OCI-LY7 (cell line): ENCODE results near the gene C10orf143. TPM values are rescaled to one million over a fixed set of nuclear protein-coding genes. Genes with fewer than 3 reads are reported as not detected.
"Not testable (repeated sequence)": the region's sequence is repeated elsewhere in the genome, so short reads cannot be mapped to it uniquely, and the experiment has no call there.

ENCODE experiments used
- BruUV-seq: library from RNA; stranded (reverse); fragments of 400-500 nt; replicated peaks from 2 replicates; lab custom pipeline; 2021; lab: Mats Ljungman, UMichigan
- CTCF ChIA-PET: fragments of 300-600 bp; sonication (Branson Sonifier 250); formaldehyde crosslinking; loops from one replicate; lab custom pipeline; 2022; ENCODE audit warnings: antibody characterized with exemption; ENCODE audit not compliant: unreplicated experiment; lab: Charles Lee
- POLR2A ChIA-PET: fragments of 300-600 bp; sonication (Branson Sonifier 250); formaldehyde crosslinking; loops from one replicate; lab custom pipeline; 2022; ENCODE audit warnings: antibody characterized with exemption; lab: Charles Lee
- DNase-seq: peaks from one replicate; pipeline ENCODE4 v3.0.0-alpha.2; 2015; ENCODE audit warnings: low spot score
- H2AFZ ChIP-seq: fragments of 200-600 bp; sonication (generic), shearing (Covaris generic); 2 replicates; pipeline ENCODE4 v1.6.1; 2014; ENCODE audit warnings: mild to moderate bottlenecking, antibody characterized with exemption, low read length, moderate library complexity
- H3K27ac ChIP-seq: fragments of 200-600 bp; sonication (generic); 2 replicates; pipeline ENCODE4 v1.5.1; 2014; ENCODE audit warnings: mixed run types, low read depth, mild to moderate bottlenecking, moderate library complexity, low read length, inconsistent platforms; ENCODE audit not compliant: poor library complexity, severe bottlenecking
- H3K36me3 ChIP-seq: fragments of 200-600 bp; sonication (generic); 2 replicates; pipeline ENCODE4 v1.6.1; 2014; ENCODE audit warnings: mild to moderate bottlenecking, antibody characterized with exemption, low read length, moderate library complexity, mixed read lengths; ENCODE audit not compliant: insufficient read depth
- H3K4me1 ChIP-seq: fragments of 200-600 bp; sonication (generic); 2 replicates; pipeline ENCODE4 v1.5.1; 2014; ENCODE audit warnings: mild to moderate bottlenecking, low read length; ENCODE audit not compliant: insufficient read depth, poor library complexity, severe bottlenecking
- H3K4me2 ChIP-seq: fragments of 200-600 bp; sonication (generic); 2 replicates; pipeline ENCODE4 v1.6.1; 2014; ENCODE audit warnings: mild to moderate bottlenecking, low read length
- H3K4me3 ChIP-seq: fragments of 200-600 bp; sonication (generic); 2 replicates; pipeline ENCODE4 v1.5.1; 2014; ENCODE audit warnings: mild to moderate bottlenecking, low read depth, low read length; ENCODE audit not compliant: poor library complexity, severe bottlenecking
- H3K79me2 ChIP-seq: fragments of 200-600 bp; sonication (generic); 2 replicates; pipeline ENCODE4 v1.6.1; 2016; ENCODE audit warnings: low read depth, mild to moderate bottlenecking, low read length, moderate library complexity, mixed read lengths; ENCODE audit not compliant: insufficient read depth
- H3K9me2 ChIP-seq: fragments of 200-600 bp; sonication (generic); 2 replicates; pipeline ENCODE4 v1.6.1; 2016; ENCODE audit warnings: mild to moderate bottlenecking, low read length, mixed read lengths; ENCODE audit not compliant: insufficient read depth
- H3K9me3 ChIP-seq: fragments of 200-600 bp; sonication (generic); 2 replicates; pipeline ENCODE4 v1.6.1; 2014; ENCODE audit warnings: mild to moderate bottlenecking, mixed run types, low read length, mixed read lengths
- H4K20me1 ChIP-seq: fragments of 200-600 bp; sonication (generic); 2 replicates; pipeline ENCODE4 v1.6.1; 2014; ENCODE audit warnings: mild to moderate bottlenecking, antibody characterized with exemption, low read length, moderate library complexity, mixed read lengths; ENCODE audit not compliant: insufficient read depth
- CTCF ChIP-seq: fragments of 200-600 bp; sonication (generic); conservative IDR thresholded peaks from 2 replicates; pipeline ENCODE4 v1.5.1; 2014; ENCODE audit warnings: mild to moderate bottlenecking, antibody characterized with exemption, low read length, moderate library complexity, mixed read lengths
- EZH2phosphoT487 ChIP-seq: fragments of 200-600 bp; sonication (generic); IDR thresholded peaks from 2 replicates; pipeline ENCODE4 v1.6.1; 2018; ENCODE audit warnings: low read depth, borderline replicate concordance, mild to moderate bottlenecking, mixed run types, antibody characterized with exemption, low read length, moderate library complexity, mixed read lengths
- intact Hi-C: fragments of 100-400 bp; cut with micrococcal nuclease; formaldehyde crosslinking; loops from one replicate; pipeline ENCODE4 v1.10.0; 2022; ENCODE audit not compliant: unreplicated experiment
- total RNA-seq, 2 experiments: library from RNA; depleted of rRNA in 1 of 2; stranded (reverse); fragments of >200 nt in 1 of 2; shearing (Covaris generic) in 1 of 2; gene quantifications; 2 replicates each; pipeline ENCODE4 v1.2.3, GENCODE V29; 2014 to 2022

C10orf143 gene
- total RNA-seq, 2 experiments from 2014 or later = 0.88 to 6.4 TPM

- Histone ChIP-seq H3K27ac (no peak overlapping the region), H2AFZ (no peak overlapping the region), H3K79me2 (no peaks in the 10 kb centered on the region), H4K20me1 (no peaks in the 10 kb centered on the region), H3K4me2 (no peak overlapping the region), H3K9me2 (no peaks in the 10 kb centered on the region), H3K9me3 (no peaks in the 10 kb centered on the region), H3K36me3 (peaks cover 6% of the 10 kb centered on the region), H3K4me3 (no peak overlapping the region), H3K4me1 (no peaks in the 10 kb centered on the region)
- DNase-seq = no peak
- ChIA-PET CTCF (no interaction called here), POLR2A (interaction anchor here (0.7 to 0.9 kb wide), 3 partner anchors 9 to 125 kb away, joined by 4 to 7 read pairs (median 4); partner anchors contain the start of gene C10orf143)
- TF ChIP-seq CTCF = no peak
- no peak for TF ChIP-seq EZH2phosphoT487
- intact Hi-C loops = no loop called here
- BruUV-seq = no TSS peak
Measured at GRCh38 chr10:130099344-130099743, 11.3 kb downstream of the C10orf143 start.

DNA sequence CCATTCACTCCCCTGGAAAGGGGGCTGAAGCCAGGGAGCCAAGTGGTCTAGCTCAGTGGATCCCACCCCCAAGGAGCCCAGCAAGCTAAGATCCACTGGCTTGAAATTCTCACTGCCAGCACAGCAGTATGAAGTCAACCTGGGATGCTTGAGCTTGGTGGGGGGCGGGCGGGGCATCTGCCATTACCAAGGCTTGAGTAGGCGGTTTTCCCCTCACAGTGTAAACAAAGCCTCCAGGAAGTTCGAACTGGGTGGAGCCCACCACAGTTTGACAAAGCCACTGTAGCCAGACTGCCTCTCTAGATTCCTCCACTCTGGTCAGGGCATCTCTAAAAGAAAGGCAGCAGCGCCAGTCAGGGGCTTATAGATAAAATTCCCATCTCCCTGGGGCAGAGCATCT lies 20.1 kb downstream of the C10orf143 start:
- DNase-seq, BruUV-seq, H3K27ac ChIP-seq, H3K4me1 ChIP-seq, H2AFZ ChIP-seq, H4K20me1 ChIP-seq, H3K4me3 ChIP-seq, H3K9me3 ChIP-seq, CTCF ChIA-PET, H3K9me2 ChIP-seq, H3K4me2 ChIP-seq, H3K36me3 ChIP-seq, intact Hi-C loops, H3K79me2 ChIP-seq: not testable (repeated sequence)
- POLR2A ChIA-PET = interaction anchor here (0.6 kb wide), 1 partner anchor 26 kb away, joined by 5 read pairs; no protein-coding TSS in a partner anchor

- no peaks in the 10 kb centered on the region for H4K20me1 ChIP-seq
- ChIA-PET CTCF (no interaction called here), POLR2A (no interaction called here)
- H3K4me3 ChIP-seq = no peak overlapping the region
- no TSS peak for BruUV-seq
- H2AFZ ChIP-seq = no peak overlapping the region
- no peaks in the 10 kb centered on the region for H3K4me1 ChIP-seq
- intact Hi-C loops = no loop called here
- no peaks in the 10 kb centered on the region for H3K9me3 ChIP-seq
- TF ChIP-seq CTCF (no peak), EZH2phosphoT487 (no peak)
- H3K9me2 ChIP-seq = no peaks in the 10 kb centered on the region
- H3K79me2 ChIP-seq = no peaks in the 10 kb centered on the region
- no peak overlapping the region for H3K4me2 ChIP-seq
- DNase-seq = no peak
- no peaks in the 10 kb centered on the region for H3K36me3 ChIP-seq
- H3K27ac ChIP-seq = no peak overlapping the region
Measured at GRCh38 chr10:130080461-130080814, 30.2 kb downstream of the C10orf143 start.
